HG02588 (cell line): ENCODE results near the gene DNAJB14.

Source experiments
- ATAC-seq: cut with Tn5 transposase; IDR thresholded peaks from one replicate; pipeline ENCODE4 v1.9.1; 2021; ENCODE audit warnings: mild to moderate bottlenecking, moderate library complexity; ENCODE audit not compliant: unreplicated experiment

DNAJB14 gene

GRCh38 chr4:99872570-99872969 lies 73.8 kb downstream of the DNAJB14 start:
- no peak for ATAC-seq

DNA sequence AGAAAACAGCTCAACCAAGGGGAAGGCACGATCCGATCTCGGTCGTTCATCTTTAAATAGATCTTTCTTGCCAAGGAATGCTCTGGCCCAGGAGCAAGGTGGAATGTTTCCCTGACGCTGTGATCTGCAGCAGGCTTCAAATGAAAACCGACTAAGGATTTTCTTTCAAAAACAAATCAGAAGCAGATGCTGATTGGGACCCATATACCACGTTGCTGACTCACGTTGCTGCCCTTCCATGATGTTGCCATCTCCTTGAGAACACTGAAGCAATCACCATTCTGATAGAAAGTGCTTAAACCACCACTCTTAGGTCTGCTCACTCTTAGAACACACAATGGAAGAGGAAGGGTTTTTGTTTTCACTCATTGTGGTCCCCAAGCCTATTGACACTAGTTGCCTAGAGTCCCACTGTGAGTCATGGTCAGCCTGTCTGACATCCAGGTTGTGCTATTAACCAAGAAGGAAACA lies 78.3 kb downstream of the DNAJB14 start:
- ATAC-seq, result peak; percentile 73

DNA sequence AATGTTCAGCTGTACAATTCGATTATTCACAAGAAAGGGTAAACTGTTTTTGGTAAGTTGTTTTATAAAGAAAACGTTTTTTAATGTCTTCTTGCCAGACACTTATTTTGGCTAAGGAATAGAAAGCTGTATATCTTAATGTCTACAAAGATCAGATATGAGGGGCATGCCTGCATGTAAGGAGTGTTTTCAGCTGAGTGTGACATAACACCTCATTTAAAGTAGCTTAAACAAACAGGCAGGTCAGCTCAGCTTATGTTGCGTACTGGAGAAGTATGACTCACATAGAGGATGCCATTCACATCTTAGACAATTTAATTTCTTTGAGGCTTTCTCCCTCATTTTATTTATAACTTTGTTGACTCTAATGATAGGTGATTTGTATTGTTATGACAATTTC lies 82.6 kb downstream of the DNAJB14 start:
- no peak for ATAC-seq

DNA sequence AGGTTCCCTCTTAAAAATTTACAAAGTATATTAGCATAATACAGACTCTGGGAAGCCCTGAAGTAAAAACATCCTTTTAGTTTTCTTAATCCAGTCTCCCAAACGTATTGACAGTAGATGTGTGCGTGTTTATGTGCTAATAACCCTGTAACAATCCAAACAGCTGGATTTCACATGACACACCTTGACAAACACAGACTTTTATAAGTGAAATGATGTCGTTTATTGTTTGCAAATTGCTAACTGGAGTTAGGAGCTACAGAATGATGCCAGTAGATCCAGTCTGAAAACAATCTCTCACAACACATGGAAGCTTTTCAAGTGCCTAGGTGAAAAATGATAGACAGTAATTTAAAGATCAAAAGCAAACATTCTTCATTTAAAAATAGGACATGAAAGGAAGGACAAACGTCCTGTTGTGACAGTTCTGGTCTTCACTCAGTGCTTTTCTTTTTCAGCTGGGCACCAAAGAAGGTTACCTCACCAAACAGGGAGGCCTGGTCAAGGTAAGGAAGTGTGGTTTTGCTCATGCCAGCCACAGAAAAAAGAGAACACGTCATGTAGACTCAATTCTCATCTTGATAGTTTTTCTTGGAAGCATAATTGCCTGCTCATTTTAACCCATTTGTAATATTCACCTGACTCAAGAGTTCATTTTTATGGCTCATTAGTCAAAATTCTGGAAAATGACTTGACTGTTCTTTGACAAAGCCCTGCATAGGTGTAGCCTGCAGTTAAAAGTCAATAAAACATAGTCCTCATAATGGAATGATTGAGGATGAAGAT lies 85.1 kb downstream of the DNAJB14 start:
- ATAC-seq, result peak; percentile 76

DNA sequence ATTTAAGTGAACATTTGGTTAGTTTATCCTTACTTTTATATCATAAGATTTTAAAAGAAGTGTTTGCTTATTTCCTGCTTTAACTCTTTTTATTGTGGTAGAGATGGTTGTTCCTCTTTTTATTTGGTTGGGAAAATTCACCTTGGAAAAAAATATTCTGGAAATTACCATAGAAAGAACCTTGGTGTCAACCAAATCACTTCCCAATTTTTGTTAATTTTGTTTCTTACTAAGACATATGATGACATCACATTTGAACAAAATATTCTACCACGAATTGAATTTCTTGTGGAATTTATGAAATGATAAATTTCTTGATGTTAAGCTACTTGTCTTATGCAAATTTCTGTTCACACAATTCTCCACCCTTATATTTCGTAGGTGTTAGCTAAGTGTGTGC lies 85.9 kb downstream of the DNAJB14 start:
- no peak for ATAC-seq

- peak; percentile 37 for ATAC-seq
Observed at GRCh38 chr4:99859618-99860017, 86.8 kb downstream of the DNAJB14 start.

GRCh38 chr4:99857307-99857706 lies 89.1 kb downstream of the DNAJB14 start:
- no peak for ATAC-seq

DNA sequence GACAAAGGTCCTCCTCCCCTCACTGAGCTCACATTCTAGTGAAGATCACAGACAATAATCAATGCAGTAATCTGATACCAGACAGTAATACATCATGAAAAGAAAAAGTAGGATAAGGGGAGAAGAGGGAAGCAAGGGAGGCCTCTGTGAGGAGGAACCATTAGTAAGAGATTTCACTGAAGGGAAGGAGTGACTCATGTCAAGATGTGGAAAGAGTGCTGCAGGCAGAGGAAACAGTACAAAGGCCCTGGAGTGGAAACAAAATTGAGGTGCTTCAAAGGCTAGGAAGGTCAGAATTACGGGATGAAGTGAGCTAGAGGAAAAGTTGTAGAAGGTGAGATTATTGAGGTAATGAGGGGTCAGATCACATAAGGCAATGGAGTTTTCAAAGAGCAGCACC lies 90.3 kb downstream of the DNAJB14 start:
- ATAC-seq, result no peak

- peak; percentile 36 for ATAC-seq
Observed at GRCh38 chr4:99855678-99856077, 90.7 kb downstream of the DNAJB14 start.

- ATAC-seq, result no peak
Observed at GRCh38 chr4:99853999-99854398, 92.4 kb downstream of the DNAJB14 start.

GRCh38 chr4:99853190-99853589 lies 93.2 kb downstream of the DNAJB14 start:
- no peak for ATAC-seq

DNA sequence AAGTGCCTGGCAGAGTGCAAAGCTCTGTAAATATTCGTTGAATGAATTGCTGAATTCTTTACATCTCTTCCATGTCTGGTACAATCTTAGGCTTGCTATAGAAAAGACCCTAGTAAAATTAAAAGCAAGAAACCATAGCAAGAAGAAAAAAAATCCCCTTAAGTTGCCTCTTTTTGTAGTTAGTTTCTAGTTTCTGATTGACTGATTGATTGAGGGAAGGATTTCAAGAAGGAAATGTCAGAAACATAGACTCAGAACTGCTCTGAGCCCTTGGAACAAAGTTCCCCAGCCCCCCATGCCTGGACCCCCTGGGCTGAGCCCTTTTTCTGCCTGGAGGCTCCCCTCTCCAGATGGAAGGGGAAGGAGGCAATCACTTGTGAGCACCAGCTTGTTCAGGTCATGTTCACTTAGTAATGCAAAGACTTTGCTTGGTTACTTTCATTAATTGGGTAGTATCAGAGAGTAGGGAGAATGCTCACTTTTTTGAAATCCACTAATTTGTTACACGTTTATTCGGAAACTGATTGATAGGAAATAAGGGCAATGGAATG lies 94.1 kb downstream of the DNAJB14 start:
- ATAC-seq, result no peak

- peak; percentile 23 for ATAC-seq
Observed at GRCh38 chr4:99848591-99849001, 97.8 kb downstream of the DNAJB14 start.

DNA sequence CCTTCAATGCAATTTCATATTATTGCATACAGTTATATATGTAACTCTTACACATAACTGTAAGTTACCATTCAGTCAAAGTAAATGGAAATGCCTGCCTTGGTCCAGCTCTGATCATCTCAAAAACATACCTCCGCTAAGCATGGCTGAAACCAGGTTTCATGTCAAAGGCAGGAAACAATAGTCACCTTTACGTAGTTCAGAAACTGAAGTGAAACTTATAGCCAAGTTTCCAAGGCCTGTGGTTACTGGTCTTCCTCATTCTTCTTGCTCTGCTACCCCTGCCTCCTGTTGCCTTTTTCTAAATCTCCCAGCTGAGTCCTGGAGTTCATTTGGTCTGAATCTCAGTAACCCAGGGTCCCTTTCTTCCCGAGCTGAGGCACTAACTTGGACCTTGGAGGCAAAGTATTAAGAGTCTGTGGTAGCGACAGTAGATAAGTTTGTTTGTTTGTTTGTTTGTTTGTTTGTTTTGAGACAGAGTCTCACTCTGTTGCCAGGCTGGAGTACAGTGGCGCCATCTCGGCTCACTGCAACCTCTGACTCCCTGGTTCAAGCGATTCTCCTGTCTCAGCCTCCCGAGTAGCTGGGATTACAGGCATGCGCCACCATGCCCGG lies 98.9 kb downstream of the DNAJB14 start:
- peak; percentile 71 for ATAC-seq

- ATAC-seq, result no peak
Observed at GRCh38 chr4:99846891-99847290, 99.5 kb downstream of the DNAJB14 start.
